Chondrocyte (in vitro differentiated cells): ENCODE results near the gene KRTAP10-7. TPM values are rescaled to one million over a fixed set of nuclear protein-coding genes. Genes with fewer than 3 reads are reported as not detected.
A peak's percentile ranks its signal among the peaks of the same experiment; 100 is the strongest.

ENCODE experiments used
- DNase-seq: peaks from one replicate; pipeline ENCODE4 v3.0.0; 2021; ENCODE audit warnings: mixed read lengths, low spot score
- H3K27ac Mint-ChIP-seq: one replicate; pipeline ENCODE4 v1.8.0; 2021; ENCODE audit warnings: mild to moderate bottlenecking, moderate library complexity, mixed read lengths; ENCODE audit not compliant: unreplicated experiment
- H3K27me3 Mint-ChIP-seq: 2 replicates; pipeline ENCODE4 v1.8.0; 2021; ENCODE audit warnings: low read depth, mixed read lengths
- H3K36me3 Mint-ChIP-seq: 2 replicates; pipeline ENCODE4 v1.8.0; 2021; ENCODE audit warnings: low read depth, mixed read lengths
- H3K4me1 Mint-ChIP-seq: 2 replicates; pipeline ENCODE4 v1.8.0; 2021; ENCODE audit warnings: low read depth, mild to moderate bottlenecking, mixed read lengths
- H3K4me3 Mint-ChIP-seq: one replicate; pipeline ENCODE4 v1.8.0; 2021; ENCODE audit warnings: mild to moderate bottlenecking, moderate library complexity, mixed read lengths; ENCODE audit not compliant: unreplicated experiment
- H3K9me3 Mint-ChIP-seq: 2 replicates; pipeline ENCODE4 v1.8.0; 2021; ENCODE audit warnings: low read depth, mixed read lengths
- total RNA-seq: library from RNA; stranded (reverse); gene quantifications from 3 replicates; pipeline ENCODE4 v1.2.1, GENCODE V29; 2021
- TF ChIP-seq, protein P1 (sequence below): fragments of 200-600 bp; sonication (generic); IDR thresholded peaks from 2 replicates; pipeline ENCODE4 v1.5.0; 2021; ENCODE audit warnings: antibody characterized with exemption, mild to moderate bottlenecking, moderate library complexity

The KRTAP10-7 gene
- total RNA-seq, 1 donor from 2014 or later: not detected

DNA sequence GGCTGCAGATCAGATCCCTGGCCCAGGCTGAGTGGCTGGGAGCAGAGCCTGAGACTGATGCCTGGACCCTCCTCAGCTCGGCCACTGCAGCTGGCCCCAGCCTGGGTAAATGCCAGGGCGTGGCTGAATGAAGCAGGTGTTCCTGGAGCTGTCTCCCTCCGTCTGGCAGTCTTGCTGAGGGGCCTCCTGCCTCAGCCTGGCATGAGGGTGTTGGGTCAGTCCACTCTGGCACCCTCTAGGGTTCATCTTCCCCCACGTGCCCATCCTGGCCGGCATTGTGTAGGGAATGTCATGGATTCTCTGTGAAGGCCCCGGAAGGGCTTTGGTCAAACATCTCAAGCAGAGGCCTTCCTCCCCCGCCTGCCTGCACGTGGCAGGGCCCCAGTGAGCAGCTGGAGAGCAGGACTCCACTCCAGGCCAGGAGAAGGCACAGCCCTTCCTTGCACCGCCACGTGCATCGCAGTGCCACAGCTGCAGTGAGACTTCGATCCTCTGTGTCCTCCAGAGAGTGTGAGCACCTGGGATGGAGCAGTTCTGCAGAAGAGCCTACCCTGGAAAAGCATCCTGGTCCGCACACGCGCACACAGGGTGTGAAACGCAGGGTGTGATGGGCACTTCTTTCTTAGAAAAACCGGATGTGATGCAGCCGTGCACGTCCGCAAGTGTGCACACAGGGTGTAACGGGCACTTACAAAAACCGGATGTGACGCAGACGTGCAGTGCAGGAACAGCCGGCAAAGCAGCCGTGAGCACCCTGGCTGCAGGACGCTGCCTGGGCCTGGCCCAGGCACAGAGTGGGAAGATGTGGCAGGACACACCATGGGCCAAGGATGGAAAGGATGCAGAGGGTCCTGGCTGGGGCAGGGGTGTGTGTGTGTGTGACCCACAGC lies 31.5 kb upstream of the KRTAP10-7 start:
- peaks cover 6% of the 10 kb centered on the region for H3K4me1 Mint-ChIP-seq
- TF ChIP-seq, protein P1, sequence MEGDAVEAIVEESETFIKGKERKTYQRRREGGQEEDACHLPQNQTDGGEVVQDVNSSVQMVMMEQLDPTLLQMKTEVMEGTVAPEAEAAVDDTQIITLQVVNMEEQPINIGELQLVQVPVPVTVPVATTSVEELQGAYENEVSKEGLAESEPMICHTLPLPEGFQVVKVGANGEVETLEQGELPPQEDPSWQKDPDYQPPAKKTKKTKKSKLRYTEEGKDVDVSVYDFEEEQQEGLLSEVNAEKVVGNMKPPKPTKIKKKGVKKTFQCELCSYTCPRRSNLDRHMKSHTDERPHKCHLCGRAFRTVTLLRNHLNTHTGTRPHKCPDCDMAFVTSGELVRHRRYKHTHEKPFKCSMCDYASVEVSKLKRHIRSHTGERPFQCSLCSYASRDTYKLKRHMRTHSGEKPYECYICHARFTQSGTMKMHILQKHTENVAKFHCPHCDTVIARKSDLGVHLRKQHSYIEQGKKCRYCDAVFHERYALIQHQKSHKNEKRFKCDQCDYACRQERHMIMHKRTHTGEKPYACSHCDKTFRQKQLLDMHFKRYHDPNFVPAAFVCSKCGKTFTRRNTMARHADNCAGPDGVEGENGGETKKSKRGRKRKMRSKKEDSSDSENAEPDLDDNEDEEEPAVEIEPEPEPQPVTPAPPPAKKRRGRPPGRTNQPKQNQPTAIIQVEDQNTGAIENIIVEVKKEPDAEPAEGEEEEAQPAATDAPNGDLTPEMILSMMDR: no peak
- no peak overlapping the region for H3K27ac Mint-ChIP-seq
- H3K27me3 Mint-ChIP-seq: peaks cover 22% of the 10 kb centered on the region
- peaks cover 2% of the 10 kb centered on the region for H3K36me3 Mint-ChIP-seq
- peaks cover 18% of the 10 kb centered on the region for H3K9me3 Mint-ChIP-seq
- no peak for DNase-seq
- H3K4me3 Mint-ChIP-seq: no peak overlapping the region

DNA sequence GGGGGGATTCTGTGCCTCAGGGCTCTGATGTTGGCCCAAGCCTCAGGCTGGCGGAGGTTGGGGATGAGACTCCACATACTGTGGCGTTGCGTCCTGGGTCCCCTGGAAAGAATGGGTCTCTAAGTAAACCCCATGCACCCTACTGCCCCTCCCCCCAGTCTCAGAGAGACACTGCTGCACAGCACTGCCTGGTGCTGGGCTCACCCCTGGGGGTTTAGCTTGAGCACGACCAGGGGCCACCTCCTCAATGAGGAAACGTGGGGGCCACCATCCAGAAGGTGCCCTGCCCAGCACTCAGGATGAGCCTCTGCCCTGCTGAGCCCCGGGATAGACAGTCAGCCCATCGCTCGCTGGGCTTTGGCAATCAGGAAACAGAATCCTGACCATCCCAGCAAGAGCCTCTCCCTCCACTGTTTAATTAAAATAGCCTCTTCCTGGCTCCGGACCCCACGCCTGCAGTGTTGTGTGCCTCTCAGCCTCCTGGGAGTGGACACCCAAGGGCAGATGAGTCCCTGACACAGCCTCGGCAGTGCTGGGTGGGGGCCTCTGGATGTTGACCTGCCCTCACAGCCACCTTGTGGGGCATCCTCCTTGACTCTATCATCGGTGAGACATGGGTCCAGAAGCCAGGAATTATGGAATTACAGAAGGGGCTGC lies 30.4 kb upstream of the KRTAP10-7 start:
- H3K9me3 Mint-ChIP-seq: peaks cover 15% of the 10 kb centered on the region
- peaks cover 2% of the 10 kb centered on the region for H3K36me3 Mint-ChIP-seq
- peak; percentile 83 for DNase-seq
- H3K4me1 Mint-ChIP-seq: peaks cover 6% of the 10 kb centered on the region
- TF ChIP-seq, protein P1: no peak
- H3K27me3 Mint-ChIP-seq: peaks cover 27% of the 10 kb centered on the region
- H3K4me3 Mint-ChIP-seq: no peak overlapping the region
- no peak overlapping the region for H3K27ac Mint-ChIP-seq

DNA sequence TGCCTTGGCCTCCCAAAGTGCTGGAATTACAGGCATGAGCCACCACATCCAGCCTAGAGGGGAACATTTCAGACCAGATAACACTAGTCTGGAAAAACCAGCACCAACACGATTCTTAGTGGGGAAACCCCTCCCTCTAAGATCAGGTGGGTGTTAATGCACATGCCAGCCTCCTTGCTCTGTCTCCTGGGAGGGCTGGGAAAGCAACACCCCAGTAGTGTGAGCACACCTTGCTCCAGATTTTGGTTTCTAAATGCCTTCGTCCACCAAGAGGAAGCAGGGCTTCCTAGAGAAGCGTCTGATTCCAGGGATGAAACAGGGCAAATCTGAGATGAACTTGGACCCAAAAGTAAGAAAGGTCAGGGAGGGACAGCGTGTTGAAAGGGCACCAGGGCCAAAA lies 29.1 kb upstream of the KRTAP10-7 start:
- Mint-ChIP-seq H3K27me3 (peaks cover 27% of the 10 kb centered on the region), H3K4me1 (peaks cover 6% of the 10 kb centered on the region), H3K36me3 (peaks cover 2% of the 10 kb centered on the region), H3K4me3 (no peak overlapping the region), H3K27ac (no peak overlapping the region), H3K9me3 (peaks cover 15% of the 10 kb centered on the region)
- TF ChIP-seq, protein P1: no peak
- DNase-seq: no peak

DNA sequence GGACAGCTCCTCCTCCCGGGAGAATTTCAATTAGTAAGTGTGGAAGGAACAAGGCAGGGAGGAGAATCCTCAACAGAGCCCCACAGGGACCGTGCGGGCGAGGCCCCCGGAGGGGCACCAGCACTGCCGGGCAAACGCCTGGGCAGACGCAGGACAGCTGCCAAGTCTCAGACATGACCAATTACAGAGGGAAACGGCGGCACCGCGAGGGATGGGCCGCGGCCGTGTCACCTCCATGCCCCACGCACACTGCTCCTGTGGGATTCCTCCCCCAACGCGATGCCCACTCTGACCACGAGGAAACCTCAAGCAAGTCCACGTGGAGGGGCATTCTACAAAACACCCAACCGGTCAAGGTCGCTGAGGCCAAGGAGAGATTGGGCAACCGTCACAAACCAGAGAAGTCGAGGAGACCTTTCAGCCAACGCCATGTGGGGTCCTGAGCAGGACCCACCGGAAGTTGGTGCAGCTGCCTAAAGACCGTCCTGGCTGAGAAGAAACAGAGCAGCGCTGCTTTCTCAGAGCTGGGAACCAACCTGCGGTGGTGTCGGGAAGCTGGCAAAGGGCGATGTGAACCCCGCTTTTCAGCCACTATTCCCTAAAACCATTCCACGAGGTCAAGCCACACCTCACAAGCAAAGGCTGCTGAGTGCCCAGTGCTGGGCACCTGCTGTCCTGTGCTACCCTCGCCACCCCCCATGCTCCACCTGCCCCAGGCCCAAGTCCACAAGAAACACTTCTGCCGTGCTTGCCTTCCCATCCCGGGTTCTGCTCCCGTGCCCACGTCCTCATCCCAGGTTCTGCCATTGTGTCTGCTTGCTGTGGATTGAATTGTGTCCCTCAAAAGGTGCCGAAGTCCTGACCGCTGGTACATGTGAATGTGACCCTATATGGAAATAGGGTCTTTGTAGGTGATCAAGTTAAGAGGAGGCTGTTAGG lies 28.3 kb upstream of the KRTAP10-7 start:
- H3K27me3 Mint-ChIP-seq: peaks cover 24% of the 10 kb centered on the region
- TF ChIP-seq, protein P1: no peak
- peaks cover 4% of the 10 kb centered on the region for H3K36me3 Mint-ChIP-seq
- H3K4me3 Mint-ChIP-seq: no peak overlapping the region
- H3K4me1 Mint-ChIP-seq: peaks cover 6% of the 10 kb centered on the region
- H3K9me3 Mint-ChIP-seq: peaks cover 21% of the 10 kb centered on the region
- DNase-seq: peak; percentile 77
- H3K27ac Mint-ChIP-seq: no peak overlapping the region
